Neural cell (in vitro differentiated cells): ENCODE data around the gene RHAG.

Source experiments
- EP300 ChIP-seq: fragments of 450-650 bp; conservative IDR thresholded peaks from 2 replicates; pipeline ENCODE4 v1.6.1; 2014; ENCODE audit warnings: antibody characterized with exemption, mild to moderate bottlenecking, moderate library complexity; ENCODE audit not compliant: poor library complexity, severe bottlenecking
- EZH2 ChIP-seq: fragments of 200-600, 300-800 bp; shearing (Covaris generic), sonication (generic); IDR thresholded peaks from 2 replicates; pipeline ENCODE4 v1.6.1; 2014; ENCODE audit warnings: antibody characterized with exemption, low read length, borderline replicate concordance, mild to moderate bottlenecking; ENCODE audit not compliant: insufficient read depth, poor library complexity, severe bottlenecking
- MXI1 ChIP-seq: fragments of 450-650 bp; conservative IDR thresholded peaks from 2 replicates; pipeline ENCODE4 v1.6.1; 2014; ENCODE audit warnings: antibody characterized with exemption, mild to moderate bottlenecking; ENCODE audit not compliant: poor library complexity, severe bottlenecking
- POLR2AphosphoS5 ChIP-seq: IDR thresholded peaks from 2 replicates; pipeline ENCODE4 v1.6.1; 2012
- RAD21 ChIP-seq: fragments of 450-650 bp; conservative IDR thresholded peaks from 2 replicates; pipeline ENCODE4 v1.6.1; 2014; ENCODE audit warnings: antibody characterized with exemption, mild to moderate bottlenecking, moderate library complexity
- SMC3 ChIP-seq: fragments of 450-650 bp; conservative IDR thresholded peaks from 2 replicates; pipeline ENCODE4 v1.6.1; 2014; ENCODE audit warnings: antibody characterized with exemption, mild to moderate bottlenecking, moderate library complexity; ENCODE audit not compliant: poor library complexity
- TAF1 ChIP-seq: IDR thresholded peaks from 2 replicates; pipeline ENCODE4 v1.6.1; 2012; ENCODE audit warnings: low read depth
- TF ChIP-seq, protein P1 (sequence below): fragments of 450-650 bp; IDR thresholded peaks from 2 replicates; pipeline ENCODE4 v1.5.1; 2014; ENCODE audit warnings: antibody characterized with exemption, mild to moderate bottlenecking, moderate library complexity; ENCODE audit not compliant: poor library complexity, severe bottlenecking
- TF ChIP-seq, protein P2 (sequence below): IDR thresholded peaks from 2 replicates; pipeline ENCODE4 v1.6.1; 2012; ENCODE audit warnings: borderline replicate concordance

DNA sequence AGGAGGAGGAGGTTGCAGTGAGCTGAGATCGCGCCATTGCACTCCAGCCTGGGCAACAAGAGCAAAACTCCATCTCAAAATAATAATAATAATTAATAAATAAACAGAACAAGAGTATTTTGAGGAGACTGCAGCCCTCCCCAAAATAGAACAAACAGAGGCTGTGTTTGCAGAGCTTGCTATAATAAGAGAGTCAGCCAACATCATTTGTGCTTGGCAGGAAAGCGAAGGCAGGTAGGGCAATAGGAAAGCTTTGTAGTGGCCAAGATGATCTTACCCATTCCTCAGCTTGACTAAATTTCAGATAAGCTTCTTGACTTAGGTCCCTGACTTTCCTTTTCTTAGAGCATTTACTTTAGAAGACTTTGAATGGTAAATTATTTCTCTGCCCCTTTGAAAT lies 79.5 kb downstream of the RHAG start:
- TF ChIP-seq, protein P1, sequence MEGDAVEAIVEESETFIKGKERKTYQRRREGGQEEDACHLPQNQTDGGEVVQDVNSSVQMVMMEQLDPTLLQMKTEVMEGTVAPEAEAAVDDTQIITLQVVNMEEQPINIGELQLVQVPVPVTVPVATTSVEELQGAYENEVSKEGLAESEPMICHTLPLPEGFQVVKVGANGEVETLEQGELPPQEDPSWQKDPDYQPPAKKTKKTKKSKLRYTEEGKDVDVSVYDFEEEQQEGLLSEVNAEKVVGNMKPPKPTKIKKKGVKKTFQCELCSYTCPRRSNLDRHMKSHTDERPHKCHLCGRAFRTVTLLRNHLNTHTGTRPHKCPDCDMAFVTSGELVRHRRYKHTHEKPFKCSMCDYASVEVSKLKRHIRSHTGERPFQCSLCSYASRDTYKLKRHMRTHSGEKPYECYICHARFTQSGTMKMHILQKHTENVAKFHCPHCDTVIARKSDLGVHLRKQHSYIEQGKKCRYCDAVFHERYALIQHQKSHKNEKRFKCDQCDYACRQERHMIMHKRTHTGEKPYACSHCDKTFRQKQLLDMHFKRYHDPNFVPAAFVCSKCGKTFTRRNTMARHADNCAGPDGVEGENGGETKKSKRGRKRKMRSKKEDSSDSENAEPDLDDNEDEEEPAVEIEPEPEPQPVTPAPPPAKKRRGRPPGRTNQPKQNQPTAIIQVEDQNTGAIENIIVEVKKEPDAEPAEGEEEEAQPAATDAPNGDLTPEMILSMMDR = no peak
- TF ChIP-seq TAF1 (no peak), POLR2AphosphoS5 (no peak), SMC3 (no peak), MXI1 (no peak), EP300 (no peak), EZH2 (no peak), RAD21 (no peak)
- TF ChIP-seq, protein P2, sequence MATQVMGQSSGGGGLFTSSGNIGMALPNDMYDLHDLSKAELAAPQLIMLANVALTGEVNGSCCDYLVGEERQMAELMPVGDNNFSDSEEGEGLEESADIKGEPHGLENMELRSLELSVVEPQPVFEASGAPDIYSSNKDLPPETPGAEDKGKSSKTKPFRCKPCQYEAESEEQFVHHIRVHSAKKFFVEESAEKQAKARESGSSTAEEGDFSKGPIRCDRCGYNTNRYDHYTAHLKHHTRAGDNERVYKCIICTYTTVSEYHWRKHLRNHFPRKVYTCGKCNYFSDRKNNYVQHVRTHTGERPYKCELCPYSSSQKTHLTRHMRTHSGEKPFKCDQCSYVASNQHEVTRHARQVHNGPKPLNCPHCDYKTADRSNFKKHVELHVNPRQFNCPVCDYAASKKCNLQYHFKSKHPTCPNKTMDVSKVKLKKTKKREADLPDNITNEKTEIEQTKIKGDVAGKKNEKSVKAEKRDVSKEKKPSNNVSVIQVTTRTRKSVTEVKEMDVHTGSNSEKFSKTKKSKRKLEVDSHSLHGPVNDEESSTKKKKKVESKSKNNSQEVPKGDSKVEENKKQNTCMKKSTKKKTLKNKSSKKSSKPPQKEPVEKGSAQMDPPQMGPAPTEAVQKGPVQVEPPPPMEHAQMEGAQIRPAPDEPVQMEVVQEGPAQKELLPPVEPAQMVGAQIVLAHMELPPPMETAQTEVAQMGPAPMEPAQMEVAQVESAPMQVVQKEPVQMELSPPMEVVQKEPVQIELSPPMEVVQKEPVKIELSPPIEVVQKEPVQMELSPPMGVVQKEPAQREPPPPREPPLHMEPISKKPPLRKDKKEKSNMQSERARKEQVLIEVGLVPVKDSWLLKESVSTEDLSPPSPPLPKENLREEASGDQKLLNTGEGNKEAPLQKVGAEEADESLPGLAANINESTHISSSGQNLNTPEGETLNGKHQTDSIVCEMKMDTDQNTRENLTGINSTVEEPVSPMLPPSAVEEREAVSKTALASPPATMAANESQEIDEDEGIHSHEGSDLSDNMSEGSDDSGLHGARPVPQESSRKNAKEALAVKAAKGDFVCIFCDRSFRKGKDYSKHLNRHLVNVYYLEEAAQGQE = no peak
